Measurements from ENCODE around the gene ERF. TPM values are rescaled to one million over a fixed set of nuclear protein-coding genes. Genes with fewer than 3 reads are reported as not detected.
A peak's percentile ranks its signal among the peaks of the same experiment; 100 is the strongest.

ERF gene
- total RNA-seq, 1 experiment from 2014 or later = 96.1 TPM

DNA sequence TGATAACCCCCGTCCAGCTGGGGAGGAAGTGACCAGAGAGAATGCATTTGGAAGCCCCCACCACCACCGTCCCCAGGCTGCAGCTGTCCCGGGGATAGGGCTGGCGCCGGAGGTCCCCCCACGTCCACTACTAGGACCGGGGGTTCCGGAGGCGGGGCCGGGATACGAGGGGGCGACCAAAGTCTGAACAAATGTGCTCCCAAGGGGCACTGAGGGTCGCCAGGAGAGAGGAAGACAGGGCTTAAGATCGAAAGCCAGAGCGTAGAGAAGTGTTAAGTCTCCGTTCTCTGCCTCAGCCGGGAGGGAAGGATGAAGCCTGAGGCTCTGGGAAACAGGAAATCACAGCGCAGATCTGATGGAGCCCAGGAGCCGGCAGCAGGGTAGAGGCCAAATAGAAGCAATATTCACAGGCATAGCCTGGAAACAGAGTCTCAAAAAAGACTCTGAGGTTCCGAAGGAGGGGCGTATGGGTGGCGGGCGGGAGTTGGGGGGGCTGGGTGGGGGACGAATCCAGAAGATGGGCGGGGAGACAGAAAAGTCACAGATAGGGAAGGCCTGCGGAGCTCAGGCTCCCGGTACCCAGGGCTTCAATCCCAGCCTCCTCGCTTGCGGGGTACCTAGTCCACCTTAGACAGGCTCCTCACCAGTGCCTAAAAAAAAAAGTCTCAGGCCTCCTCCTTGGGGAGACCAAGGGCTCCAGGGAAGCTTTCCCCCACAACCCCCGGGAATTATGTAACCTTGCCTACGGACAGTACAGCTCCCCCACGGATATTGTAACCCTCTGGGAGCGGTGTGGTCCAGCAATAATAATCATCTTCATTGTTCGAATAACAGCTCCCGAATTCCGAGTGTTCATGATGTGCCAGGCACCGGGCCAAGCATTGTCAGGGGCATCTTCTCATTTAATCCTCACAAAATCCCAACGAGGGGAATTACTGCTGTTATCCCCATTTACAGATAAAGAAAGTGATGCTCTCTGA lies 1.1 kb upstream of the ERF start:
- Histone ChIP-seq H3K9me3 (ENCODE audit: control insufficient read depth in 1 of 2, insufficient read depth in 1 of 2, low read depth in 1 of 2, low read length in 2 of 2) (no peaks in the 10 kb centered on the region), H3K27ac (ENCODE audit: low read depth, low read length) (peak overlapping the region; percentile 37), H4K20me1 (ENCODE audit: insufficient read depth) (no peaks in the 10 kb centered on the region), H3K9ac (ENCODE audit: low read length) (peak overlapping the region; percentile 72), H3K27me3 (ENCODE audit: insufficient read depth, low read length) (no peaks in the 10 kb centered on the region), H3K79me2 (ENCODE audit: insufficient read depth, low read length) (peaks cover 34% of the 10 kb centered on the region), H3K4me2 (ENCODE audit: low read length) (peak overlapping the region; percentile 96), H3K36me3 (ENCODE audit: control insufficient read depth in 1 of 2, insufficient read depth in 2 of 2, low read length in 2 of 2) (no peaks in the 10 kb centered on the region; a peak in 1 of 4 replicates), H3K4me1 (ENCODE audit: control insufficient read depth in 1 of 2, insufficient read depth in 2 of 2, low read length in 2 of 2) (peaks cover 45 to 62% of the 10 kb centered on the region in 2 experiments), H3K4me3 (replicated peaks in 1 of 2; ENCODE audit: low read depth in 1 of 2, low read length in 2 of 2) (peak overlapping the region; percentile 52 to 94), H3K9me2 (ENCODE audit: insufficient read depth) (no peaks in the 10 kb centered on the region), H2AFZ (ENCODE audit: low read depth, low read length, poor library complexity, severe bottlenecking) (no peak overlapping the region)
- POLR2A ChIA-PET = interaction anchor here (0.6 to 1.7 kb wide), 6 partner anchors 9 to 221 kb away, joined by 3 to 6 read pairs (median 3); no protein-coding TSS in a partner anchor
- RAD21 ChIA-PET (ENCODE audit: low non-redundant PET in 1 of 2, low total read pairs in 2 of 2, uncharacterized antibody in 2 of 2, unreplicated experiment in 2 of 2) = no interaction called here
- TSS peak; percentile 85 for BruUV-seq (replicated peaks)
- no peak for DNase-seq (ENCODE audit: low read depth, low spot score)
- TF ChIP-seq TCF7L2 (IDR thresholded peaks at IDR 0.05; ENCODE audit: borderline replicate concordance, extremely low read depth, insufficient read depth, insufficient read length) (no peak), ELF1 (IDR thresholded peaks at IDR 0.05; ENCODE audit: borderline replicate concordance, low read depth) (no peak), EGR1 (IDR thresholded peaks at IDR 0.05; ENCODE audit: low read depth) (no peak), FOSL1 (IDR thresholded peaks at IDR 0.05; ENCODE audit: low read depth) (no peak), EZH2 (IDR thresholded peaks at IDR 0.05) (no peak), CBX3 (IDR thresholded peaks at IDR 0.05; ENCODE audit: low read depth) (no peak), CEBPB (IDR thresholded peaks at IDR 0.05; ENCODE audit: low read depth) (no peak)
- TF ChIP-seq, protein P1, sequence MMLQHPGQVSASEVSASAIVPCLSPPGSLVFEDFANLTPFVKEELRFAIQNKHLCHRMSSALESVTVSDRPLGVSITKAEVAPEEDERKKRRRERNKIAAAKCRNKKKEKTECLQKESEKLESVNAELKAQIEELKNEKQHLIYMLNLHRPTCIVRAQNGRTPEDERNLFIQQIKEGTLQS (IDR thresholded peaks at IDR 0.05) = no peak
- TF ChIP-seq, protein P2, sequence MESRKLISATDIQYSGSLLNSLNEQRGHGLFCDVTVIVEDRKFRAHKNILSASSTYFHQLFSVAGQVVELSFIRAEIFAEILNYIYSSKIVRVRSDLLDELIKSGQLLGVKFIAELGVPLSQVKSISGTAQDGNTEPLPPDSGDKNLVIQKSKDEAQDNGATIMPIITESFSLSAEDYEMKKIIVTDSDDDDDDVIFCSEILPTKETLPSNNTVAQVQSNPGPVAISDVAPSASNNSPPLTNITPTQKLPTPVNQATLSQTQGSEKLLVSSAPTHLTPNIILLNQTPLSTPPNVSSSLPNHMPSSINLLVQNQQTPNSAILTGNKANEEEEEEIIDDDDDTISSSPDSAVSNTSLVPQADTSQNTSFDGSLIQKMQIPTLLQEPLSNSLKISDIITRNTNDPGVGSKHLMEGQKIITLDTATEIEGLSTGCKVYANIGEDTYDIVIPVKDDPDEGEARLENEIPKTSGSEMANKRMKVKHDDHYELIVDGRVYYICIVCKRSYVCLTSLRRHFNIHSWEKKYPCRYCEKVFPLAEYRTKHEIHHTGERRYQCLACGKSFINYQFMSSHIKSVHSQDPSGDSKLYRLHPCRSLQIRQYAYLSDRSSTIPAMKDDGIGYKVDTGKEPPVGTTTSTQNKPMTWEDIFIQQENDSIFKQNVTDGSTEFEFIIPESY (IDR thresholded peaks at IDR 0.05; ENCODE audit: extremely low read depth, insufficient replicate concordance, low read length) = no peak
- TF ChIP-seq, protein P3, sequence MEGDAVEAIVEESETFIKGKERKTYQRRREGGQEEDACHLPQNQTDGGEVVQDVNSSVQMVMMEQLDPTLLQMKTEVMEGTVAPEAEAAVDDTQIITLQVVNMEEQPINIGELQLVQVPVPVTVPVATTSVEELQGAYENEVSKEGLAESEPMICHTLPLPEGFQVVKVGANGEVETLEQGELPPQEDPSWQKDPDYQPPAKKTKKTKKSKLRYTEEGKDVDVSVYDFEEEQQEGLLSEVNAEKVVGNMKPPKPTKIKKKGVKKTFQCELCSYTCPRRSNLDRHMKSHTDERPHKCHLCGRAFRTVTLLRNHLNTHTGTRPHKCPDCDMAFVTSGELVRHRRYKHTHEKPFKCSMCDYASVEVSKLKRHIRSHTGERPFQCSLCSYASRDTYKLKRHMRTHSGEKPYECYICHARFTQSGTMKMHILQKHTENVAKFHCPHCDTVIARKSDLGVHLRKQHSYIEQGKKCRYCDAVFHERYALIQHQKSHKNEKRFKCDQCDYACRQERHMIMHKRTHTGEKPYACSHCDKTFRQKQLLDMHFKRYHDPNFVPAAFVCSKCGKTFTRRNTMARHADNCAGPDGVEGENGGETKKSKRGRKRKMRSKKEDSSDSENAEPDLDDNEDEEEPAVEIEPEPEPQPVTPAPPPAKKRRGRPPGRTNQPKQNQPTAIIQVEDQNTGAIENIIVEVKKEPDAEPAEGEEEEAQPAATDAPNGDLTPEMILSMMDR (IDR thresholded peaks at IDR 0.05 in 2 of 3, conservative IDR thresholded peaks at IDR 0.05 in 1 of 3; ENCODE audit: borderline replicate concordance in 1 of 3, insufficient read depth in 1 of 3, low read depth in 2 of 3, low read length in 2 of 3) = no peak
- ATAC-seq = no peak
- CTCF ChIA-PET = interaction anchor here (0.9 to 1.1 kb wide), 2 partner anchors 9 to 26 kb away, joined by 3 read pairs; no protein-coding TSS in a partner anchor
- intact Hi-C loops (cut with micrococcal nuclease) = no loop called here
